Stomach (tissue), 4 donors: ENCODE data around the gene SIGLEC14.

ENCODE experiments used
- CTCF ChIP-seq, 7 experiments: fragments of 450-650 bp in 4 of 7; fragments of 200-600 bp in 3 of 7; sonication (generic) in 3 of 7; IDR thresholded peaks; one replicate each; pipeline ENCODE4 v1.5.1; 2016 to 2019; ENCODE audit warnings: antibody characterized with exemption in 7 of 7, control low read depth in 2 of 7, mild to moderate bottlenecking in 1 of 7
- POLR2A ChIP-seq, 4 donors: fragments of 450-650 bp; IDR thresholded peaks; one replicate each; pipeline ENCODE4 v1.6.1; 2016; ENCODE audit warnings: antibody characterized with exemption in 4 of 4, control low read depth in 2 of 4, mild to moderate bottlenecking in 1 of 4, moderate library complexity in 1 of 4

GRCh38 chr19:51664997-51665396 lies 18.4 kb upstream of the SIGLEC14 start:
- no peak for TF ChIP-seq CTCF (IDR thresholded peaks at IDR 0.05)
- TF ChIP-seq POLR2A (IDR thresholded peaks at IDR 0.05) = no peak
